Measurements from ENCODE around the gene SLC35F2.
"Not testable (repeated sequence)": the region's sequence is repeated elsewhere in the genome, so short reads cannot be mapped to it uniquely, and the experiment has no call there.

The SLC35F2 gene

GRCh38 chr11:107842412-107843100 is 16.0 kb downstream of the SLC35F2 start:
- no peak for DNase-seq

DNA sequence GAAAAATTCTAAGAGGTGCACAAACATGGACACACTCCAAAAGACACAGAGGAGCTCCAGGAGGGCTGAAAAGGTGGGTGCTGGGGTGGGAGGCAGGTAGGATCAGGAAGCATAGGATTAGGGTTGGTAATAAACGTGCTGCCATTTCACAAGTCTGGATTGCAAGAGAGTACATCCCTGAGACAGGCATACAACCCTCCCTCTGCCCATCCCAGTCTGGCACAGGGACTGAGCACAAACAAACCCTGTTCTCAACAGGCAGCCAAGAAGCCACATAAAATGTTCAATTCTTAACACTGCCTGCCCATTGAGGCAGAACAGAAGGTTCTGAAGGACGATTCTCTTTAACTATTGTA is 18.5 kb downstream of the SLC35F2 start:
- DNase-seq, result no peak

DNA sequence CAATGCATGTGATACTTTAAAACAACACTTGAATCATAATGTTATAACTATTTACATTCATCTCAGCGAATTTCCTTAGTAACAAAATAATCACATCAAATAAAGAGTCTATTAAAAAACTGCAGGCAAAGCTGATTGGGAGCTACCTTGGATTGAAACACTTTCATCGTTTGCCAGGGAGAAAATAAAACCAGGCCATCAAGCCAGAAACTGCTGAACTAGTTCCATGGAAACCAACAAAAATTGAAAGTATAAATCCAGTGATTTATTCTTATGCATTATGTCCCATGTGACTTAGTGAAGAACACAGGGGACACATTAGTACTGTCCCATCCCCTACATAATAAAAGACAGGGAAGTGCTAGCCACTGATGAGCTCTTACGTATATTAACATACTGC is 21.7 kb downstream of the SLC35F2 start:
- DNase-seq, result no peak

DNA sequence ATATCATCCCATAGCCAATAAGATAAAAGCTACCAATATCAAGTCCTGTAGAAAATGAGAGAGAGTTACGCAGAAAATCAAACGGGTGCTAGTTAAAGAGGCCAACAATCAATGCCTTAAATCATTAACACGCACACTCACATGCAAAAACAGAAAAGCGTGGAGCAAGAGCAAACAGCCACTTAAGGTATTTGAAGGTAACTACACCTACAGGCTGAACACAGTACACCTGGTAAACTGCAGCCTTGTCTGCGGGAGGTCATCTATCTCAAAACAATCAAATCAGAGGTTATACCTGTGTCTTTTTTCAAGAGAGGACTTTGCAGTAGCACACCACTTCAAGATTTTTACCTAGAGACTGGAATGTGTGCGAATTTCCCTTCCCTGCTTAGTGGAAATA is 23.6 kb downstream of the SLC35F2 start:
- no peak for DNase-seq

DNA sequence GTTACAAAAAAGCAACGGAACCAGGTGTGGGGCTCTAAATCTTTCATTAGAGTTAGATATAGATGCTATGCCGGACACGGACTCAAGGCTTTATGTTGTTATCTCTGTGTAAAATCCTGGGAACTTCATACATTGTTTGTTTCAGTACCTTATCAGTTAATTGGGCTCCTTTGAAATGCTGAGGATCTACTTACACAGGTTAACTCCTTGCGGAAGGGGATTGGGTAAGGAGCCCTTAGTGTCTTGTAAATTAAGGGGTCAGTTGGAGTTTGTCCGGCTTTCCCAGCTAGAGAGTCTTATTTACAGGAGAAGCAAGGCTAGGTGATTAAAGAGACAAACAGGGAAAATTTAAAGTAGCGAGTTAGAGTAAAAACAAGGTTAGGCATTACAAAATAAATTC is 24.7 kb downstream of the SLC35F2 start:
- DNase-seq, result not testable (repeated sequence)

DNA sequence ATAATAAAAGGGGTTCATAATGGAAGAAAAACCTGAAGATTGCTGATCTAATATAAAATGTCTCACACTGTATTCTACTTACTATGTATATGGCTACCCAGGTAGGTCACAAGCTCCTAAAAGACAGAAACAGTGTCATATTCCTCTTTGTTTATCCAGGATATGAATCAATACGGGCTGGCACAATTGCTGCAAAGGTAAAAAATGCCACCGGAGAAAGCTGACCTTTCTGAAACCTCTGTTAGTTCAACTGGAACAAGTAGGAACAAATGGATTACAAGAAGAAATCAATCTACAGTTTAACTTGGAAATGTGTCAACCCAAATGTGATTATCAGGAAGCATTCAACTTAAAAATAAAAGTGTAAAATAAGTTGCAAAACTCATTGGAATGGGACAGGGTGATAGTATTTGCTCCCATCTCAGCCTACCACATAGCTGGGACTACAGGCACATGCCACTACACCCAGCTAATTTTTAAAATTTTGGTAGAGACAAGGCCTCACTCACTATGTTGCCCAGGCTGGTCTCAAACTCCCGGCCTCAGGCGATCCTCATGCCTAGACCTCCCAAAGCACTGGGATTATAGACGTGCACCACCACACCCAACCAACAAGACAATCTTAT is 27.6 kb downstream of the SLC35F2 start:
- no peak for DNase-seq

DNA sequence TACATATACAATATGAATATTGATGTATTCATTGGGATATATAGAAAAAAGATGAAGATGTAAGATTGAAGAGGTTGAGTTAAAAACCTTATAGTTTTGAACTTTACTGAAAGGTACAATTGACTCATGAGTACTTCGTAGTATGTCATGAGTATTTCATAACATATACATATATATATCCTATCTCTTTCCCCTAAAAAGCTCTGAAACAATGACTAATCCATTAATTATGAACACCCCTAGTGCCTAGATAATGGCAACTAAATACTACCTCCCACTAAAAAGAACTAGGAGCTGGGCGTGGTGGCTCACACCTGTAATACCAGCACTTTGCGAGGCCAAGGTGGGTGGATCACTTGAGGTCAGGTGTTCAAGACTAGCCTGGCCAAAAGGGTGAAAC is 31.5 kb downstream of the SLC35F2 start:
- DNase-seq, result no peak

DNA sequence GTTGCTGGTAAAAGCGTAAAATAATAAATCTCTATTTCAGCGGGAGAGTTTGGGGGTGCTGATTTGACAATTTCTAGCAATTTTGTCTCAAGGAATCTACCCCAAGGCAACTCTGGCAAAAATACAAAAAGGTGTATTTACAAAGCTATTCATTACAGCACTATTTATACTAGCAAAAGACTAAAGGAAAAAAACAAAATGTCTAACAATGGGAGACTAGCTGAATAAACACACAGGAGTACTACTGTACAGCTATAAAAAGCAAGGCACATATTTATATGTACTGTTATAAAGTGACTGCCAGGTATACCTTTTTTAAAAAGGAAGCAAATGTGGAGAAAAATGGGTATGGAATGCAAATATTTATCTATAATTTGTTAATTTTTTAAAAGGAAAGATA is 32.7 kb downstream of the SLC35F2 start:
- no peak for DNase-seq

DNA sequence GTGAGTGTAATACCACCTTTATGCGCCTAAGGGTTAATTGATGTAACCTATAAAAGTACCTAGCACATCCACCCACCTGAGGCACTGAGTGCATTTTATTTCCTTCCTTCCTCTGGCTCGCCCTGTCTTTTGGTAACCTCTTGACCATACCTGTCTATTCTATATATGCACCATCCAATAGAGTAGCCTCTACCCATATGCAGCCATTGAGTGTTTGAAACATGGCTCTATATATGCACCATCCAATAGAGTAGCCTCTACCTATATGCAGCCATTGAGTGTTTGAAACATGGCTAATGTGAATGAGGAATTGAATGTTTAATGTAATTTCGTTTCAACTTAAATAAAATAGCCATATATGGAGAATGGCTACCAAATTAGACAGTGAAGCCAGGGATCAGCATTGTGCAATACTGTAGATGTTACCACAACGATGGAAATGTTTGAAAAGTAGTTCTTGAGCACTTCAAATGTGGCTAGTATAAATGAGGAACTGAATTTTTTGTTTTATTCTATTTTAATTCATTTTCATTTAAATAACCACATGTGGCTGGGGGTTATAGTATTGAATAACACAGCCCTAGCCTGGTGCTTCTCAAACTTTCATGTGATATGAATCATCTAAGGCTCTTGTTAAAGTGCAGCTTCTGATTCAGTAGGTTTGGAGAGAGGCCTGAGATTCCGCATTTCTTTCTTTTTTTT is 33.8 kb downstream of the SLC35F2 start:
- DNase-seq, result no peak

GRCh38 chr11:107821199-107821927 is 37.2 kb downstream of the SLC35F2 start:
- no peak for DNase-seq

DNA sequence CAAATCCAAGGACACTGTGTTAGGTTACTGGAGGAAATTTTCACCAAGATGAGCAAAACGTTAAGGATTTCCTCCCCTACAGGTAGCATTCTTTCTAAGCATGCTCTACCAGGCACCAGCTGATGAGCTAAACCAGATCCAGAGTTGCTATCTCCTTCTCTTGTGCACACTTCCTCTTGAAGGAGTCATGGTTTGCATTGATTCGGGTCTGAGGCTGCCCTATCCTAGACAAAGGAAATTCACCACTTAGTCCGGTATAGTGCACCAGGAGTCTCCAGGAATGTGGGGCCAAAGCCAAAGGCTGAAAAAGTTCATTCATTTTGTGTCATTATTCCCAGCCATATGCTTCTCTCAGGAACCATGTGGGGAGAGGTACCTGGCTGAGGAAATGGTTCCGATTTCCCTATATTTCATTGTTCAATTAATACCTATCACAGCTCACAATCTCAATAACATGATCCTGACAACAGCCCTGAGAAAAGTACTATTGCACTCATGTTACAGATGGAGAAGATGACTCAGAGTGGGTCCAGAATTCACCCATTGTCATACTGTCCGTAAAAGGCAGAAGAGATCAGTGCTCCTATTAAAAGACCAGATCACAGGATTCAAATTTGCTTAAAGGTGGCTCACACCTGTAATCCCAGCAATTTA is 39.1 kb downstream of the SLC35F2 start:
- no peak for DNase-seq

- DNase-seq, result no peak
Observed at GRCh38 chr11:107818491-107818890, 40.1 kb downstream of the SLC35F2 start.

DNA sequence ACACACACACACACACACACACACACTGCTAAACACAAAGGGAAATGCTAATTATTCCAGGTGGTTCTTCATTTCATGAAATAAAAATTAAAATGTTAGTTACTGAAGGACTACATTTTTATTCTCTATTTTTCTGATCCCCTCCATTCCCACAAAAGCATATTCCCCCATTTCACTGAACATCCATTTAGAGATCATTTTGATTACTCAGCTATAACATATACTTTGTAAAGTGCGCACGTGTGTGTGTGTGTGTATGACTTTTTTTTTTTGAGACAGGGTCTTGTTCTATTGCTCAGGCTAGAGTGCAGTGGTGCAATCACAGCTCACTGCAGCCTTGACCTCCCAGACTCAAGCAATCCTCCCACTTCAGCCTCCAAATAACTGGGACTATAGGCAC is 42.6 kb downstream of the SLC35F2 start:
- no peak for DNase-seq

DNA sequence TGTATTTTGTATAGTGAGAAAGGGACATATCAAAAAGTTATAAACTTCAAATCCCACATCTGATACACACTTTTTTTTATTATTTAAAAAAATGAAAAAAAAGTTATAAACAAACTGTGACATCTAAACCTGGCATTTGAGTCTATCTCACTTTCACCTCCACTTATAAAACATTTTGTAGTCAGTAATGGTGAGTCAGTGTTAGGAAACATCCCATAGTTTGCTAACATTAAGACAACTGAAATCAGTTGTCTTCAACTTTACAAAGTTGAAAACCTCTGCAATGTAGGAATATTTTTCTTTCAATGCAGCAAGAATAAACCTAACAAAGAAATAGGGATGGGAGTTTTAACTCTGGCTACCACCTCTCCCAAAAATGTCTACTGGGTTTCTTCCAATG is 47.7 kb downstream of the SLC35F2 start:
- no peak for DNase-seq

DNA sequence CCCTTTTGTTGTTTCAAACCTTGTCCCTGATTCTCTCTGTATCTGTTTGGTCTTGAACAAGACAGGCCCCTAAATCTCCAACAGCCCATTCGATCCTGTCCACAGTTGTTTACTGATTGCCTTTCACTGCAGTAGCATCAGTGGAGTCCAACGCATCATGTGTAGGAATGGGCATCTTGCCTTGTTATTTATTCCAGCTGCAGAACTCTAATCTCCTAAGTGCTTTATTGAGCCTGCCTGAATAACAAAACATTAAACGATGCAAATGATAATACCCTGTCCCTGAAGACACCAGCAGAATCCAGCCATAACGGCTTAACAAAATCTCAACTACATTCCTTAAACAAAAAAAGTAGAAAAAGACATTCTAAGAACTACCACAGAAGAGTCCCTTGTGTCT is 50.1 kb downstream of the SLC35F2 start:
- no peak for DNase-seq

- DNase-seq, result no peak
Observed at GRCh38 chr11:107804971-107805370, 53.6 kb downstream of the SLC35F2 start.

- DNase-seq, result no peak
Observed at GRCh38 chr11:107804211-107804610, 54.4 kb downstream of the SLC35F2 start.

DNA sequence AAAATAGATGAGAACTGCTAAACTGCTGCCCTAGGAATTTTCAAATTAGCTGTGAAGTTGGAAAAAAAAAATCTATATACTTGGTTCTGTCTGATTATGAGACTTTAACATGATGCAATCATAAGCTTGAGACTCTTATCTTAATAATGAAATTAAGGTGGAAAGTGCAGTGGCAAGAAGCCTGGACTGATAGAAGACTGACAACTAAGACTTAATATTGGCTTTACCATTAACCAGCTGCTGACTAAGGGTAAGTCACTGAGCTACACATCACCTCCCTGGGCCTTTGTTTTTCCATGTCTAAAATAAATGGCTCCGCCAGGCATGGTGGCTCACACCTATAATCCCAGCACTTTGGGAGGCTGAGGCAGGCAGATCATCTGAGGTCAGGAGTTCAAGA is 56.9 kb downstream of the SLC35F2 start:
- no peak for DNase-seq

DNA sequence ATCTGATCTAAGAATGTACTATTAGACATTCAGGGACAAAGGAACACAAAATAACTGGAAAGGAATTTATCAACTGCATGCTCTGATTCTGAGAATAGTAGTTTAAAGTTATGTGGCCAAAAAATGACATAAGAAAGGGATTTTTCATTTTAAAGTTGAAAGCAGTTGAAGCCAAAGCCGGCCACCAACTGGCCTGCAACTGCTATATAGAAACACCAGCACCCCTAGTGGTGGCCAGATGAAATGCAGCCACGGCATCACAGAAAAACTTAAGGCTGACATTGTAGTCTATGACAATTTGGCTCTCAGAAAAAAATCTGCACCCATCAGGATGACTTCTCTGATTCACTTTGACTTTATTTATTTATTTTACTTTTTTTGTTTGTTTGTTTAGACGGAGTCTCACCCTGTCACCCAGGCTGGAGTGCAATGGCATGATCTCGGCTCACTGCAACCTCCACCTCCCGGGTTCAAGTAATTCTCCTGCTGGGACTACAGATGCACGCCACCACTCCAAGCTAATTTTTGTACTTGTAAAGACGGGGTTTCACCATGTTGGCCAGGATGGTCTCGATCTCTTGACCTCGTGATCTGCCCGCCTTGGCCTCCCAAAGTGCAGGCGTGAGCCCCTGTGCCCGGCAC is 59.2 kb downstream of the SLC35F2 start:
- peak; percentile 23 for DNase-seq

- no peak for DNase-seq
Observed at GRCh38 chr11:107792049-107792443, 66.5 kb downstream of the SLC35F2 start.

GRCh38 chr11:107791343-107792048 is 67.1 kb downstream of the SLC35F2 start:
- no peak for DNase-seq

GRCh38 chr11:107789767-107790166 is 68.8 kb downstream of the SLC35F2 start:
- no peak for DNase-seq

Measured in right kidney (tissue), 1 donor.